ENCODE measurements around the gene CAMK1D.

DNA sequence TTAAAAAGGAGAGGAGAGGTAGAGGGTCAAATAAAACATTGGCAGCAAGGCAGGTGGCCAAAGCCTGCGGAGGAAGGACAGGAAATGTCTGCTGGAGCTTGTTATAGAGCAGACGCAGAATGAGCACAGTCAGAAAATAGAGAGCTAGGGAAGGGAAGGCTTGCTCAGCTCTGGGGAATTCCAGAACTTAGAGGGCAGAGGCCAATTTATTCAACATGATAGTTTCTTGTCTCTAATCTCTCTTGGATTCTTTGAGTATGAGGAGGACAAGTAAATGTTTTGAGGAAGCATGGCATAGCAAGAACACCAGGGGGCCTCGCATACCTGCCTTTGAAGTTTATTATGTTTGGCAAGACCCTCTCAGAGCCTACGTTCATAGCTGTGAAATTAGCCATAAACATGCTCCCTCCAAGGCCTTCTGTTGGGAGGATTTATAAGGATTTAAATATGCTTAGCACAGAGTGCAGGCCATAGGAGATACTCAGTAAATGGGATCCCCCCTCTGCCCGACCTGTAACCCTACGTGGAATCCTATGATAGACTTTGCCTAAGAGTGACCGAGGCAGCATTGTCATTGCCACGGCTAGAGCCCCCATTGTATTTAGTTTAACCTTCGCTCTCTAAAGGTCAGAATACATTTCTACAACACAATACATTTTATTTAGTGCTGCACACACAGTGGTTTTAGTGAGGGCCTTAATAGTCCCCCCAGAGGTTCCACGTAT lies 358.3 kb downstream of the CAMK1D start:
- TF ChIP-seq POLR2A (IDR thresholded peaks at IDR 0.05) (no peak), CTCF (IDR thresholded peaks at IDR 0.05) (peak; percentile 22 to 59 (median 34))

All from heart left ventricle (tissue), 13 donors.